ENCODE results near the gene DDX31.

DDX31 gene

GRCh38 chr9:132560616-132561202 lies 109.1 kb downstream of the DDX31 start:
- H3K4me3 ChIP-seq (ENCODE audit: low read depth, low read length): no peak overlapping the region
- no peak for TF ChIP-seq CTCF (conservative IDR thresholded peaks at IDR 0.05; ENCODE audit: low read depth, low read length)
- DNase-seq (ENCODE audit: low read depth): no peak

- no peak overlapping the region for H3K4me3 ChIP-seq (ENCODE audit: low read depth, low read length)
- TF ChIP-seq CTCF (conservative IDR thresholded peaks at IDR 0.05; ENCODE audit: low read depth, low read length): no peak
- DNase-seq (ENCODE audit: low read depth): no peak
These were observed 110.1 kb downstream of the DDX31 start for GRCh38 chr9:132559711-132560110.

GRCh38 chr9:132557159-132557558 lies 112.6 kb downstream of the DDX31 start:
- TF ChIP-seq CTCF (conservative IDR thresholded peaks at IDR 0.05; ENCODE audit: low read depth, low read length): no peak

GRCh38 chr9:132556714-132557113 lies 113.1 kb downstream of the DDX31 start:
- no peak overlapping the region for H3K4me3 ChIP-seq (ENCODE audit: low read depth, low read length)
- no peak for TF ChIP-seq CTCF (conservative IDR thresholded peaks at IDR 0.05; ENCODE audit: low read depth, low read length)
- DNase-seq (ENCODE audit: low read depth): no peak

More at GRCh38 chr9:132557159-132557558, 112.6 kb downstream of the DDX31 start:
- no peak overlapping the region for H3K4me3 ChIP-seq (ENCODE audit: low read depth, low read length)
- DNase-seq (ENCODE audit: low read depth): no peak

- TF ChIP-seq CTCF (conservative IDR thresholded peaks at IDR 0.05; ENCODE audit: low read depth, low read length): no peak
- no peak overlapping the region for H3K4me3 ChIP-seq (ENCODE audit: low read depth, low read length)
- DNase-seq (ENCODE audit: low read depth): no peak
These were observed 113.5 kb downstream of the DDX31 start for GRCh38 chr9:132556235-132556634.

- H3K4me3 ChIP-seq (ENCODE audit: low read depth, low read length): no peak overlapping the region
- DNase-seq (ENCODE audit: low read depth): no peak
- no peak for TF ChIP-seq CTCF (conservative IDR thresholded peaks at IDR 0.05; ENCODE audit: low read depth, low read length)
These were observed 114.3 kb downstream of the DDX31 start for GRCh38 chr9:132555528-132555927.

- no peak for DNase-seq (ENCODE audit: low read depth)
- no peak for TF ChIP-seq CTCF (conservative IDR thresholded peaks at IDR 0.05; ENCODE audit: low read depth, low read length)
- H3K4me3 ChIP-seq (ENCODE audit: low read depth, low read length): no peak overlapping the region
These were observed 115.0 kb downstream of the DDX31 start for GRCh38 chr9:132554755-132555154.

Data from choroid plexus epithelial cell (primary cell).